ENCODE data around the gene WT1. TPM values are rescaled to one million over a fixed set of nuclear protein-coding genes. Genes with fewer than 3 reads are reported as not detected.
A peak's percentile ranks its signal among the peaks of the same experiment; 100 is the strongest.

WT1 gene
- total RNA-seq, 1 experiment from 2014 or later: not detected

DNA sequence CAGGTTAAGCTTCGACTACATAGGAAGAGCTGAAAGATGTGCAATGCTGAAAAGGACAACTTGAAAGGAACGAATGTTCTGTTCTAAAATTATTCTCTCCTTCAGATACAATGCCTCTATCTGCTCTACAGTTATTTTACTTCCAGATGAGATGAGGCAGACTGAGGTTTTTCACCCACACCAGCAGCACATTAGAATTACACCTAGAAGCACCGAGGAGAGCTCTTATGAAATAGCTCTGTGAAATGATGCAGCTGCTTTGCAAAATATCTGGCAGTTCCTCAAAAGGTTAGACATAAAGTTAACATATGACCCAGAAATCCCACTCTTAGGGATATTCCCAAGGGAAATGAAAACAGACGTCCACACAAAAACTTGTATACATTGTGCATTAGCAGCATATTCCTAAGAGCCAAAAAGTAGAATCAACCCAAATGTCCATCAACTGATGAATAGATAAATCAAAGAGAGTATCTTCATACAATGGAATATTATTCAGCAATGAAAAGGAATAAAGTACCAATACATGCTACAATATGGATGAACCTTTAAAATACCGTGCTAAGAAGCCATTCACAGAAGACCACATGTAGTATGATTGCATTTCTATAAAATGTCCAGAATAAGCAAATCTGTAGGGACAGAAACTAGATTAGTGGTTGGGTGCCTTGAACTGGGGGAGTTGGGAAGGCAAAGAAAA, 34.5 kb downstream of the WT1 start:
- Mint-ChIP-seq H3K27ac (no peak overlapping the region), H3K27me3 (ENCODE audit: low read depth) (no peaks in the 10 kb centered on the region; the same call in 1 of the 2 replicates), H3K36me3 (no peaks in the 10 kb centered on the region), H3K9me3 (peaks cover 5% of the 10 kb centered on the region), H3K4me3 (no peak overlapping the region), H3K4me1 (peaks cover 9% of the 10 kb centered on the region)
- TF ChIP-seq ELF4 (CRISPR knock-in tag; IDR thresholded peaks at IDR 0.05; ENCODE audit: low read depth) (no peak), SMAD4 (CRISPR knock-in tag; IDR thresholded peaks at IDR 0.05) (no peak), NR1H2 (CRISPR knock-in tag; IDR thresholded peaks at IDR 0.05) (no peak)
- TF ChIP-seq, protein P1, sequence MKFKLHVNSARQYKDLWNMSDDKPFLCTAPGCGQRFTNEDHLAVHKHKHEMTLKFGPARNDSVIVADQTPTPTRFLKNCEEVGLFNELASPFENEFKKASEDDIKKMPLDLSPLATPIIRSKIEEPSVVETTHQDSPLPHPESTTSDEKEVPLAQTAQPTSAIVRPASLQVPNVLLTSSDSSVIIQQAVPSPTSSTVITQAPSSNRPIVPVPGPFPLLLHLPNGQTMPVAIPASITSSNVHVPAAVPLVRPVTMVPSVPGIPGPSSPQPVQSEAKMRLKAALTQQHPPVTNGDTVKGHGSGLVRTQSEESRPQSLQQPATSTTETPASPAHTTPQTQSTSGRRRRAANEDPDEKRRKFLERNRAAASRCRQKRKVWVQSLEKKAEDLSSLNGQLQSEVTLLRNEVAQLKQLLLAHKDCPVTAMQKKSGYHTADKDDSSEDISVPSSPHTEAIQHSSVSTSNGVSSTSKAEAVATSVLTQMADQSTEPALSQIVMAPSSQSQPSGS (CRISPR knock-in tag; IDR thresholded peaks at IDR 0.05; ENCODE audit: borderline replicate concordance, low read depth): no peak
- TF ChIP-seq, protein P2, sequence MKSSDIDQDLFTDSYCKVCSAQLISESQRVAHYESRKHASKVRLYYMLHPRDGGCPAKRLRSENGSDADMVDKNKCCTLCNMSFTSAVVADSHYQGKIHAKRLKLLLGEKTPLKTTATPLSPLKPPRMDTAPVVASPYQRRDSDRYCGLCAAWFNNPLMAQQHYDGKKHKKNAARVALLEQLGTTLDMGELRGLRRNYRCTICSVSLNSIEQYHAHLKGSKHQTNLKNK (CRISPR knock-in tag; IDR thresholded peaks at IDR 0.05): no peak
- DNase-seq (ENCODE audit: low spot score) (no peak), ATAC-seq (no peak)
- ChIA-PET POLR2A (interaction anchor here (0.6 kb wide), 1 partner anchor 440 kb away, joined by 4 read pairs; no protein-coding TSS in a partner anchor), CTCF (interaction anchor here (0.7 to 1.2 kb wide), 2 partner anchors 15 to 26 kb away, joined by 3 to 4 read pairs; no protein-coding TSS in a partner anchor)

DNA sequence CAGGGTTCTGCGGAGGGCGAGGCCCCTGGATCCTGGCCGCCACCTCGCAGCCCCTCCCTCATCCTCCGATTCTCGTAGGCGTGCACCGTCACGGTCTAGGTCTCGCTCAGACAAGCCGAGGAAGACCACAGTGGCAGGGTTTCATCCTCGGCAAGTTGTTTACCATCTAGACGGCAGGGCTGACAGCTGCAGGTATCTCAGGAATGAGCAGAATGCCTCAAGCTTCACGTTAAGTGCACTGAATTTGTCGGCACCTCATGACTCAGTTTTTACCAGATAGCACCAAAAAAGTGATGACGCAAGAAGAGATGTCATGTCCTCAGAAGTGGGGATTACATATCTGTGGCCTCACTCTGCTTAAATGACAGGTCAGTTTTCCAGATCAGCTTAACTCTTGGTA, 35.1 kb downstream of the WT1 start:
- ATAC-seq (peak; percentile 50), DNase-seq (ENCODE audit: low spot score) (peak; percentile 18)
- Mint-ChIP-seq H3K4me3 (no peak overlapping the region), H3K27ac (no peak overlapping the region), H3K9me3 (peaks cover 5% of the 10 kb centered on the region), H3K36me3 (no peaks in the 10 kb centered on the region), H3K4me1 (peaks cover 11% of the 10 kb centered on the region), H3K27me3 (ENCODE audit: low read depth) (no peaks in the 10 kb centered on the region; the same call in 1 of the 2 replicates)
- ChIA-PET CTCF (interaction anchor here (1.0 to 1.2 kb wide), 2 partner anchors 14 to 26 kb away, joined by 3 to 4 read pairs; no protein-coding TSS in a partner anchor), POLR2A (no interaction called here)
- TF ChIP-seq ZNF396 (CRISPR knock-in tag; IDR thresholded peaks at IDR 0.05; ENCODE audit: borderline replicate concordance): no peak
- no peak for TF ChIP-seq TP53 (CRISPR knock-in tag; IDR thresholded peaks at IDR 0.05)
- no peak for TF ChIP-seq GTF2I (CRISPR knock-in tag; conservative IDR thresholded peaks at IDR 0.05)
- no peak for TF ChIP-seq ZNF263 (CRISPR knock-in tag; IDR thresholded peaks at IDR 0.05; ENCODE audit: low read depth)
- no peak for TF ChIP-seq KAT7 (CRISPR knock-in tag; IDR thresholded peaks at IDR 0.05; ENCODE audit: borderline replicate concordance)
- TF ChIP-seq, protein P3, sequence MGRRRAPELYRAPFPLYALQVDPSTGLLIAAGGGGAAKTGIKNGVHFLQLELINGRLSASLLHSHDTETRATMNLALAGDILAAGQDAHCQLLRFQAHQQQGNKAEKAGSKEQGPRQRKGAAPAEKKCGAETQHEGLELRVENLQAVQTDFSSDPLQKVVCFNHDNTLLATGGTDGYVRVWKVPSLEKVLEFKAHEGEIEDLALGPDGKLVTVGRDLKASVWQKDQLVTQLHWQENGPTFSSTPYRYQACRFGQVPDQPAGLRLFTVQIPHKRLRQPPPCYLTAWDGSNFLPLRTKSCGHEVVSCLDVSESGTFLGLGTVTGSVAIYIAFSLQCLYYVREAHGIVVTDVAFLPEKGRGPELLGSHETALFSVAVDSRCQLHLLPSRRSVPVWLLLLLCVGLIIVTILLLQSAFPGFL (CRISPR knock-in tag; IDR thresholded peaks at IDR 0.05; ENCODE audit: borderline replicate concordance): no peak
- TF ChIP-seq, protein P4, sequence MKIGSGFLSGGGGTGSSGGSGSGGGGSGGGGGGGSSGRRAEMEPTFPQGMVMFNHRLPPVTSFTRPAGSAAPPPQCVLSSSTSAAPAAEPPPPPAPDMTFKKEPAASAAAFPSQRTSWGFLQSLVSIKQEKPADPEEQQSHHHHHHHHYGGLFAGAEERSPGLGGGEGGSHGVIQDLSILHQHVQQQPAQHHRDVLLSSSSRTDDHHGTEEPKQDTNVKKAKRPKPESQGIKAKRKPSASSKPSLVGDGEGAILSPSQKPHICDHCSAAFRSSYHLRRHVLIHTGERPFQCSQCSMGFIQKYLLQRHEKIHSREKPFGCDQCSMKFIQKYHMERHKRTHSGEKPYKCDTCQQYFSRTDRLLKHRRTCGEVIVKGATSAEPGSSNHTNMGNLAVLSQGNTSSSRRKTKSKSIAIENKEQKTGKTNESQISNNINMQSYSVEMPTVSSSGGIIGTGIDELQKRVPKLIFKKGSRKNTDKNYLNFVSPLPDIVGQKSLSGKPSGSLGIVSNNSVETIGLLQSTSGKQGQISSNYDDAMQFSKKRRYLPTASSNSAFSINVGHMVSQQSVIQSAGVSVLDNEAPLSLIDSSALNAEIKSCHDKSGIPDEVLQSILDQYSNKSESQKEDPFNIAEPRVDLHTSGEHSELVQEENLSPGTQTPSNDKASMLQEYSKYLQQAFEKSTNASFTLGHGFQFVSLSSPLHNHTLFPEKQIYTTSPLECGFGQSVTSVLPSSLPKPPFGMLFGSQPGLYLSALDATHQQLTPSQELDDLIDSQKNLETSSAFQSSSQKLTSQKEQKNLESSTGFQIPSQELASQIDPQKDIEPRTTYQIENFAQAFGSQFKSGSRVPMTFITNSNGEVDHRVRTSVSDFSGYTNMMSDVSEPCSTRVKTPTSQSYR (CRISPR knock-in tag; IDR thresholded peaks at IDR 0.05): no peak
- TF ChIP-seq, protein P5, sequence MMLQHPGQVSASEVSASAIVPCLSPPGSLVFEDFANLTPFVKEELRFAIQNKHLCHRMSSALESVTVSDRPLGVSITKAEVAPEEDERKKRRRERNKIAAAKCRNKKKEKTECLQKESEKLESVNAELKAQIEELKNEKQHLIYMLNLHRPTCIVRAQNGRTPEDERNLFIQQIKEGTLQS (CRISPR knock-in tag; conservative IDR thresholded peaks at IDR 0.05): no peak
- no peak for TF ChIP-seq RELA (CRISPR knock-in tag; IDR thresholded peaks at IDR 0.05; ENCODE audit: borderline replicate concordance)
- TF ChIP-seq OVOL2 (CRISPR knock-in tag; IDR thresholded peaks at IDR 0.05; ENCODE audit: borderline replicate concordance): no peak
- TF ChIP-seq, protein P6, sequence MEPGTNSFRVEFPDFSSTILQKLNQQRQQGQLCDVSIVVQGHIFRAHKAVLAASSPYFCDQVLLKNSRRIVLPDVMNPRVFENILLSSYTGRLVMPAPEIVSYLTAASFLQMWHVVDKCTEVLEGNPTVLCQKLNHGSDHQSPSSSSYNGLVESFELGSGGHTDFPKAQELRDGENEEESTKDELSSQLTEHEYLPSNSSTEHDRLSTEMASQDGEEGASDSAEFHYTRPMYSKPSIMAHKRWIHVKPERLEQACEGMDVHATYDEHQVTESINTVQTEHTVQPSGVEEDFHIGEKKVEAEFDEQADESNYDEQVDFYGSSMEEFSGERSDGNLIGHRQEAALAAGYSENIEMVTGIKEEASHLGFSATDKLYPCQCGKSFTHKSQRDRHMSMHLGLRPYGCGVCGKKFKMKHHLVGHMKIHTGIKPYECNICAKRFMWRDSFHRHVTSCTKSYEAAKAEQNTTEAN (CRISPR knock-in tag; IDR thresholded peaks at IDR 0.05): no peak
- TF ChIP-seq, protein P7, sequence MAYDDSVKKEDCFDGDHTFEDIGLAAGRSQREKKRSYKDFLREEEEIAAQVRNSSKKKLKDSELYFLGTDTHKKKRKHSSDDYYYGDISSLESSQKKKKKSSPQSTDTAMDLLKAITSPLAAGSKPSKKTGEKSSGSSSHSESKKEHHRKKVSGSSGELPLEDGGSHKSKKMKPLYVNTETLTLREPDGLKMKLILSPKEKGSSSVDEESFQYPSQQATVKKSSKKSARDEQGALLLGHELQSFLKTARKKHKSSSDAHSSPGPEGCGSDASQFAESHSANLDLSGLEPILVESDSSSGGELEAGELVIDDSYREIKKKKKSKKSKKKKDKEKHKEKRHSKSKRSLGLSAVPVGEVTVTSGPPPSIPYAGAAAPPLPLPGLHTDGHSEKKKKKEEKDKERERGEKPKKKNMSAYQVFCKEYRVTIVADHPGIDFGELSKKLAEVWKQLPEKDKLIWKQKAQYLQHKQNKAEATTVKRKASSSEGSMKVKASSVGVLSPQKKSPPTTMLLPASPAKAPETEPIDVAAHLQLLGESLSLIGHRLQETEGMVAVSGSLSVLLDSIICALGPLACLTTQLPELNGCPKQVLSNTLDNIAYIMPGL (CRISPR knock-in tag; IDR thresholded peaks at IDR 0.05): no peak
- TF ChIP-seq CBFB (CRISPR knock-in tag; IDR thresholded peaks at IDR 0.05; ENCODE audit: low read depth): no peak
- TF ChIP-seq PRRX2 (CRISPR knock-in tag; IDR thresholded peaks at IDR 0.05): no peak
- no peak for TF ChIP-seq SP1 (CRISPR knock-in tag; conservative IDR thresholded peaks at IDR 0.05)
- TF ChIP-seq, protein P2 (CRISPR knock-in tag; IDR thresholded peaks at IDR 0.05): no peak
- TF ChIP-seq CREB1 (CRISPR knock-in tag; IDR thresholded peaks at IDR 0.05): no peak
- TF ChIP-seq, protein P8, sequence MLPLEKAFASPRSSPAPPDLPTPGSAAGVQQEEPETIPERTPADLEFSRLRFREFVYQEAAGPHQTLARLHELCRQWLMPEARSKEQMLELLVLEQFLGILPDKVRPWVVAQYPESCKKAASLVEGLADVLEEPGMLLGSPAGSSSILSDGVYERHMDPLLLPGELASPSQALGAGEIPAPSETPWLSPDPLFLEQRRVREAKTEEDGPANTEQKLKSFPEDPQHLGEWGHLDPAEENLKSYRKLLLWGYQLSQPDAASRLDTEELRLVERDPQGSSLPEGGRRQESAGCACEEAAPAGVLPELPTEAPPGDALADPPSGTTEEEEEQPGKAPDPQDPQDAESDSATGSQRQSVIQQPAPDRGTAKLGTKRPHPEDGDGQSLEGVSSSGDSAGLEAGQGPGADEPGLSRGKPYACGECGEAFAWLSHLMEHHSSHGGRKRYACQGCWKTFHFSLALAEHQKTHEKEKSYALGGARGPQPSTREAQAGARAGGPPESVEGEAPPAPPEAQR (CRISPR knock-in tag; IDR thresholded peaks at IDR 0.05): no peak
- TF ChIP-seq NR2C2 (CRISPR knock-in tag; IDR thresholded peaks at IDR 0.05): no peak
